ENCODE results near the gene LHX6. TPM values are rescaled to one million over a fixed set of nuclear protein-coding genes. Genes with fewer than 3 reads are reported as not detected.

The LHX6 gene
- total RNA-seq, 4 donors from 2014 or later, result 0.53 to 4.6 (median 0.95) TPM; not detected in 1

DNA sequence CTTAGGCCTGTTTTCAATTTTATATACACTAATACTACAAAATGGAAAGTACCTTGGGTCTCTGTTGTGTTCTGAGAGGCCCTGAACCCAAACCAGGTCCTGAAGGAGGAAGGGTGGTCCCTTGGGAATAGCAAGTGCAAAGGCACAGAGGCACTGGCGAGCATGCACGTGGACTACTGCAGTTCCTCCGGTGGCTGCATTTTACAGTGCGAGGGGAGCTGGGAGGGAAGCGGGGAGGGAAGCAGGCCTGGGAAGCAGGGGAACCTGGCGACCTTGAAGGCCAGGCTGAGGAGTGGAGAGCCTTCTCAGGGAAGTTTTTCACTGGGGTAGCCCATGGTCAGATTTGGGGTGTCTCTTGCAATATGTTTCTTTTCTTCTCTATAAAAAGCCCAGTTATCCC lies 35.1 kb downstream of the LHX6 start:
- Histone ChIP-seq H3K36me3 (no peaks in the 10 kb centered on the region), H3K27ac (no peak overlapping the region), H3K4me1 (peaks cover 0 to 31% (median 16%) of the 10 kb centered on the region in 3 donors), H3K27me3 (peaks cover 0 to 7% (median 0%) of the 10 kb centered on the region in 4 donors), H3K9me3 (no peaks in the 10 kb centered on the region), H3K4me3 (no peak overlapping the region)
- intact Hi-C loops (cut with DNase I), result no loop called here
- WGBS, 2 donors, result 80 to 82% methylated on average over 4 to 6 of the region's 6 CpGs
- TF ChIP-seq, protein P1, sequence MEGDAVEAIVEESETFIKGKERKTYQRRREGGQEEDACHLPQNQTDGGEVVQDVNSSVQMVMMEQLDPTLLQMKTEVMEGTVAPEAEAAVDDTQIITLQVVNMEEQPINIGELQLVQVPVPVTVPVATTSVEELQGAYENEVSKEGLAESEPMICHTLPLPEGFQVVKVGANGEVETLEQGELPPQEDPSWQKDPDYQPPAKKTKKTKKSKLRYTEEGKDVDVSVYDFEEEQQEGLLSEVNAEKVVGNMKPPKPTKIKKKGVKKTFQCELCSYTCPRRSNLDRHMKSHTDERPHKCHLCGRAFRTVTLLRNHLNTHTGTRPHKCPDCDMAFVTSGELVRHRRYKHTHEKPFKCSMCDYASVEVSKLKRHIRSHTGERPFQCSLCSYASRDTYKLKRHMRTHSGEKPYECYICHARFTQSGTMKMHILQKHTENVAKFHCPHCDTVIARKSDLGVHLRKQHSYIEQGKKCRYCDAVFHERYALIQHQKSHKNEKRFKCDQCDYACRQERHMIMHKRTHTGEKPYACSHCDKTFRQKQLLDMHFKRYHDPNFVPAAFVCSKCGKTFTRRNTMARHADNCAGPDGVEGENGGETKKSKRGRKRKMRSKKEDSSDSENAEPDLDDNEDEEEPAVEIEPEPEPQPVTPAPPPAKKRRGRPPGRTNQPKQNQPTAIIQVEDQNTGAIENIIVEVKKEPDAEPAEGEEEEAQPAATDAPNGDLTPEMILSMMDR (IDR thresholded peaks at IDR 0.05), result no peak
- TF ChIP-seq POLR2A (IDR thresholded peaks at IDR 0.05), result no peak
- DNase-seq, result no peak

DNA sequence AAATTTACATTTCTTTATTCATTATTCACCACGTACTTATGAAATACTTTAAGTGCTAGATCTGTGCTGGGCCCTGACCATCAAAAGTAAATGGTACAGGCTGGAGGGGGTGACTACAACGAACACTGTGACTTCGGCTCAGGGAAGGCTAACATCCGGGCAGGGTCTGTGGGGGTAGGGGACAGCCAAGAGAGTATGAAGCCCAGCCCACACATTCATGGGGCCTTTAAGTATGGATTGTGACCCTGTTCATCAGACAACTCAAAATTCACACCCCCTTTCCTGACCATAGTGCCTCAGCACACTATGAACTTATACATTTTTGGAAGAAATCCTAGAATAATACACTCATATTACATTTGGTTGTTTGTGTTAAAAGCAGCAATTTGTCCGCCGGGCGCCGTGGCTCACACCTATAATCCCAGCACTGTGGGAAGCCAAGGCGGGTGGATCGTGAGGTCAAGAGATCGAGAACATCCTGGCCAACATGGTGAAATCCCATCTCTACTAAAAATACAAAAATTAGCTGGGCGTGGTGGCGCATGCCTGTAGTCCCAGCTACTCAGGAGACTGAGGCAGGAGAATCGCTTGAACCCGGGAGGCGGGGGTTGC lies 35.7 kb downstream of the LHX6 start:
- TF ChIP-seq, protein P1 (IDR thresholded peaks at IDR 0.05), result no peak
- no peak for TF ChIP-seq POLR2A (IDR thresholded peaks at IDR 0.05)
- H3K4me3 ChIP-seq, result no peak overlapping the region
- 64 to 71% methylated on average over 14 to 16 of the region's 16 CpGs for WGBS, 2 donors
- no peak for DNase-seq
- H3K9me3 ChIP-seq, result no peaks in the 10 kb centered on the region
- H3K27me3 ChIP-seq, result peaks cover 0 to 7% (median 0%) of the 10 kb centered on the region in 4 donors
- peaks cover 0 to 31% (median 16%) of the 10 kb centered on the region in 3 donors for H3K4me1 ChIP-seq
- intact Hi-C loops (cut with DNase I), result no loop called here
- H3K27ac ChIP-seq, result no peak overlapping the region
- no peaks in the 10 kb centered on the region for H3K36me3 ChIP-seq

DNA sequence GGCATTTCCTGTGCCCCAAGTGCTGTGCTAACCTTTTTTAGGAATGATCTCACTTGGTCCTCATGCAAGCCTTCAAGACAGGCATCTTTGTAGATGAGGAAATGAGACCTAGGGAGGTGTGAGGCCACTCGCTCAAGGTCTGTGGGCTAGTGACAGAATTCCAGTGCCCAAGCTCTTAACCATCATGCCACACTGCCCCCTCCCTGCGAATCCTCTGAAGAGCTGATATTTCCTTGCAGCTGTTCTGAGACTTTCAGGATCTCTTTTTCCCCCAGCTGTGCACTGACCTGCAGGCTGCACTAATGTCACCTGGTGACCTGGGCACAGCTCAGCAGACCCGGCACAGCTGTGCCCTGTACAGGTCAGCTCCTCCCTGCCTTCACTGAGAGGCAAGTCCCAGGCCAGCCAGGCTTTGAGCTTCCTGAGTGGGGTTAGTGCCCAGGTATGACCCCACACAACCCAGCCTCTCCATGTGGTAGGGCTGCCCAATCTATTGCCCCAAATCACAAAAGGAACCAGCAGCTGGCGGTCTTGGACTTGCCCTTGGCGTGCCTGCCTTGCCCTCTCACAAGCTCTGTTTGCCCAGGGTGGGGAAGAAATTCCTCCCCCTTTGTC lies 36.4 kb downstream of the LHX6 start:
- Histone ChIP-seq H3K4me1 (peaks cover 0 to 31% (median 16%) of the 10 kb centered on the region in 3 donors), H3K27ac (no peak overlapping the region), H3K4me3 (no peak overlapping the region), H3K9me3 (no peaks in the 10 kb centered on the region), H3K27me3 (peaks cover 0 to 2% (median 0%) of the 10 kb centered on the region in 4 donors), H3K36me3 (no peaks in the 10 kb centered on the region)
- intact Hi-C loops (cut with DNase I), result no loop called here
- DNase-seq, result no peak
- WGBS, 2 donors, result 52 to 56% methylated on average over 4 to 5 of the region's 5 CpGs
- TF ChIP-seq, protein P1 (IDR thresholded peaks at IDR 0.05), result no peak
- TF ChIP-seq POLR2A (IDR thresholded peaks at IDR 0.05), result no peak

DNA sequence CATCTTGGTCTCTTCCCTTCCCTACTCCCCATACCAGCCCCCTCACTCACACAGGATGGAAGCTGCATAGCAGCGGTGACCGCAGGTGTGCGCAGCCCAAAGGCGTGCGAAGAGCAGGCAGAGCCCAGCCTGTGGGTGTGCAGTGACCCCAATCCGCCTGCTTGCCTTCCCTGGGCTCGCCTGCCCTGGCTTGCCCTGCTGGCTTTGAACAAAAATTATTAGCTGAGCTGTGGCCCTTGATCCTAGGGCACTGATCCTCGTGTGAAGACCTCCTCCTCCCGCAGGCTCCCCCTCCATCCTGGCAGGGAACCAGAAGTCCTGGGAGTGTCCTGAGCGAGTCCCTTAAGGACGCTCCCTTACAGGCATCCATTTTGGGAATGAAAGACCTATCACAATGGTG lies 37.2 kb downstream of the LHX6 start:
- Histone ChIP-seq H3K4me3 (no peak overlapping the region), H3K36me3 (no peaks in the 10 kb centered on the region), H3K27me3 (no peaks in the 10 kb centered on the region), H3K9me3 (no peaks in the 10 kb centered on the region), H3K27ac (no peak overlapping the region), H3K4me1 (peaks cover 0 to 31% (median 16%) of the 10 kb centered on the region in 3 donors)
- no peak for TF ChIP-seq POLR2A (IDR thresholded peaks at IDR 0.05)
- TF ChIP-seq, protein P1 (IDR thresholded peaks at IDR 0.05), result no peak
- 39% methylated on average over 11 of the region's 11 CpGs; no CpG with 5 or more reads in 1 of the 2 donors for WGBS, 2 donors
- DNase-seq, result no peak
- intact Hi-C loops (cut with DNase I), result no loop called here

DNA sequence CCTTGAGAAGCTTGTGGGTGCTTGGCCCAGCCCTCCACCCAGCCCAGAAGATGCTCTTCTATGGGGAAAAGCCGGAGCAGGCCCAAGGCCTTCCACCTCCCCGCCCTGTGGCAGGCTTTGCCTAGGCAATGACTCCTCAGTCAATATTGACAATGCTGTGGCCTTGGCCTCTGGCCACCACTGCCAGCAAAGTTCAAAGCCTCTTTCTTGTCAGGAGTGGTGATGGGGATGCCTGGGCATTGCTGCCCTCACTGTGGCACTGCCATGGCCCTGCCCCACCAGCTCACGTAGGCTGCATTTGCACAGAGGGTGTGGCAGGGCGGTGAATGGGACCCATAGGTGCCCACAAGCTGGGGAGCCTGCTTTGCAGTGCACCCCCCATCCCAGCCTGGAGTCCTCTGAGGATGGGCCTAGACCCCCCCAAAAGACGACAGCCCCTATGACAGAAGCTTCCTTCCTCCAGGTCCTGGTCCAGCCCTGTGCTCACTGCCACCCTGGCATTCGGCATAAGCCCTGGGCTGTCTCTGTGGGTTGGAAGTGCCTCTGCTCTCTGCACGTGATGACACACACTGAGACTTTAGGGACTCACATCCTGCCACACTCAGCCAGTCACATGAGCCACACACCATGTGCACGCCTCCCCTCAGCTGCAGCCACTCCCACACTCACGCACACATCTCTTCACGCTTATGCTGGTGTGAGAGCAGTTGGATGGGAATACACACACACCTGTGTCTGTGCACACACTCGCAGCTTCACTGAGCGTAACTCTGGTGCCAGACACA lies 38.0 kb downstream of the LHX6 start:
- TF ChIP-seq, protein P1 (IDR thresholded peaks at IDR 0.05), result no peak
- no peak for TF ChIP-seq POLR2A (IDR thresholded peaks at IDR 0.05)
- H3K27ac ChIP-seq, result no peak overlapping the region
- peaks cover 0 to 31% (median 16%) of the 10 kb centered on the region in 3 donors for H3K4me1 ChIP-seq
- DNase-seq, result no peak
- no peak overlapping the region for H3K4me3 ChIP-seq
- no peaks in the 10 kb centered on the region for H3K9me3 ChIP-seq
- intact Hi-C loops (cut with DNase I), result no loop called here
- H3K36me3 ChIP-seq, result no peaks in the 10 kb centered on the region
- 45 to 46% methylated on average over 7 to 9 of the region's 12 CpGs for WGBS, 2 donors
- no peaks in the 10 kb centered on the region for H3K27me3 ChIP-seq
